T-helper 1 cell treated with Interleukin-12 subunit alpha and Interleukin-12 subunit beta and Interleukin-4 antibody, amounts not matched to agents 30 ng/mL and 1 ng/mL, for 36 hours (primary cell): ENCODE results near the gene USP48. TPM values are rescaled to one million over a fixed set of nuclear protein-coding genes. Genes with fewer than 3 reads are reported as not detected.
"Not testable (repeated sequence)": the region's sequence is repeated elsewhere in the genome, so short reads cannot be mapped to it uniquely, and the experiment has no call there.

Experiments used
- intact Hi-C: fragments of 100-400 bp; cut with micrococcal nuclease; formaldehyde crosslinking; loops from one replicate; pipeline ENCODE4 v1.15.1; 2024
- total RNA-seq: library from RNA; stranded (reverse); gene quantifications from 2 replicates; pipeline ENCODE4 v1.2.3, GENCODE V29; 2022

The USP48 gene
- total RNA-seq: 81.6 and 84.3 TPM in 2 replicates

- intact Hi-C loops: loop anchor here (1.0 to 5.0 kb wide), 12 partner anchors 35 to 1236 kb away; partner anchors contain the start of genes CDC42 and KDM1A
Observed at GRCh38 chr1:21782868-21783678, at the start of gene USP48. USP48 (minus strand) TSS chr1:21783149; CDS start chr1:21782957, 192 bp downstream.

- intact Hi-C loops: no loop called here
Observed at GRCh38 chr1:21831454-21831970, 48.6 kb upstream of the USP48 start.

GRCh38 chr1:21830792-21831453, 48.0 kb upstream of the USP48 start:
- intact Hi-C loops: no loop called here

- intact Hi-C loops: no loop called here
Observed at GRCh38 chr1:21829294-21829693, 46.3 kb upstream of the USP48 start.

- intact Hi-C loops: no loop called here
Observed at GRCh38 chr1:21828506-21829210, 45.7 kb upstream of the USP48 start.

- intact Hi-C loops: no loop called here
Observed at GRCh38 chr1:21828075-21828474, 45.1 kb upstream of the USP48 start.

- intact Hi-C loops: no loop called here
Observed at GRCh38 chr1:21827141-21827679, 44.3 kb upstream of the USP48 start.

GRCh38 chr1:21826694-21827093, 43.7 kb upstream of the USP48 start:
- intact Hi-C loops: not testable (repeated sequence)

GRCh38 chr1:21825393-21825792, 42.4 kb upstream of the USP48 start:
- intact Hi-C loops: no loop called here

GRCh38 chr1:21824926-21825325, 42.0 kb upstream of the USP48 start:
- intact Hi-C loops: no loop called here

GRCh38 chr1:21823980-21824702, 41.2 kb upstream of the USP48 start:
- intact Hi-C loops: no loop called here

- intact Hi-C loops: no loop called here
Observed at GRCh38 chr1:21823206-21823979, 40.4 kb upstream of the USP48 start.

- intact Hi-C loops: no loop called here
Observed at GRCh38 chr1:21822349-21822748, 39.4 kb upstream of the USP48 start.

GRCh38 chr1:21821385-21822019, 38.6 kb upstream of the USP48 start:
- intact Hi-C loops: no loop called here

GRCh38 chr1:21820597-21821232, 37.8 kb upstream of the USP48 start:
- intact Hi-C loops: no loop called here

GRCh38 chr1:21818656-21819055, 35.7 kb upstream of the USP48 start:
- intact Hi-C loops: loop anchor here (1.0 kb wide), 1 partner anchor 35 kb away; the partner anchor contains the start of gene USP48

- intact Hi-C loops: no loop called here
Observed at GRCh38 chr1:21816602-21817302, 33.8 kb upstream of the USP48 start.

- intact Hi-C loops: no loop called here
Observed at GRCh38 chr1:21815724-21816321, 32.9 kb upstream of the USP48 start.
